H1 (cell line): ENCODE results near the gene DNAJC27. TPM values are rescaled to one million over a fixed set of nuclear protein-coding genes. Genes with fewer than 3 reads are reported as not detected.
A peak's percentile ranks its signal among the peaks of the same experiment; 100 is the strongest.

Experiments
- BACH1 ChIP-seq: IDR thresholded peaks from 2 replicates; pipeline ENCODE4 v1.6.1; 2012; ENCODE audit warnings: low read length, improper control_type of control experiment
- CBX8 ChIP-seq: fragments of 300-800, 300-1000 bp; sonication (generic); IDR thresholded peaks from 2 replicates; pipeline ENCODE4 v1.7.1; 2016; ENCODE audit warnings: low read depth, low read length, borderline replicate concordance
- CHD1 ChIP-seq: IDR thresholded peaks from 2 replicates; pipeline ENCODE4 v1.6.1; 2012; ENCODE audit warnings: low read depth, low read length, improper control_type of control experiment
- CHD2 ChIP-seq: IDR thresholded peaks from 2 replicates; pipeline ENCODE4 v1.6.1; 2012; ENCODE audit warnings: low read length, improper control_type of control experiment
- CTBP2 ChIP-seq: IDR thresholded peaks from 2 replicates; pipeline ENCODE4 v1.7.0; 2011; ENCODE audit warnings: borderline replicate concordance, mild to moderate bottlenecking, moderate library complexity, mixed read lengths, low read length; ENCODE audit not compliant: insufficient read depth, insufficient read length
- E2F6 ChIP-seq: IDR thresholded peaks from 2 replicates; pipeline ENCODE4 v1.6.1; 2012; ENCODE audit warnings: inconsistent platforms
- EP300 ChIP-seq, 2 experiments: IDR thresholded peaks; 1 replicate in 1 of 2; 2 replicates in 1 of 2; pipeline ENCODE4 v1.6.1; 2011 to 2012; ENCODE audit warnings: low read depth in 2 of 2, low read length in 2 of 2, mild to moderate bottlenecking in 2 of 2, borderline replicate concordance in 1 of 2, inconsistent platforms in 1 of 2, moderate library complexity in 1 of 2
- HDAC2 ChIP-seq, 2 experiments: fragments of 300-600 bp in 1 of 2; sonication (generic) in 1 of 2; IDR thresholded peaks; 2 replicates each; pipeline ENCODE4 v1.6.1; 2011 to 2012; ENCODE audit warnings: low read depth in 2 of 2, low read length in 2 of 2, mild to moderate bottlenecking in 2 of 2, moderate library complexity in 2 of 2, borderline replicate concordance in 1 of 2, inconsistent platforms in 1 of 2
- JUN ChIP-seq: IDR thresholded peaks from 2 replicates; pipeline ENCODE4 v1.6.1; 2011; ENCODE audit warnings: low read depth, mild to moderate bottlenecking, improper control_type of control experiment, low read length
- JUND ChIP-seq: IDR thresholded peaks from 2 replicates; pipeline ENCODE4 v1.6.1; 2011; ENCODE audit warnings: mild to moderate bottlenecking, improper control_type of control experiment, low read length
- KDM1A ChIP-seq: fragments of 200-600, 300-600 bp; sonication (generic); IDR thresholded peaks from 2 replicates; pipeline ENCODE4 v1.7.1; 2016; ENCODE audit warnings: mild to moderate bottlenecking, low read length, borderline replicate concordance
- KDM5A ChIP-seq: fragments of 200-600 bp; IDR thresholded peaks from 2 replicates; pipeline ENCODE4 v1.7.1; 2012; ENCODE audit warnings: mild to moderate bottlenecking, low read length, inconsistent platforms, mixed read lengths
- MAFK ChIP-seq: IDR thresholded peaks from 2 replicates; pipeline ENCODE4 v1.6.1; 2012; ENCODE audit warnings: low read depth, mild to moderate bottlenecking, improper control_type of control experiment, low read length
- MAX ChIP-seq: IDR thresholded peaks from 2 replicates; pipeline ENCODE4 v1.6.1; 2012; ENCODE audit warnings: inconsistent platforms
- NANOG ChIP-seq: IDR thresholded peaks from 2 replicates; pipeline ENCODE4 v1.6.1; 2011; ENCODE audit warnings: low read length, low read depth, mild to moderate bottlenecking, inconsistent platforms; ENCODE audit not compliant: insufficient read depth, poor library complexity, severe bottlenecking
- RBBP5 ChIP-seq: IDR thresholded peaks from 2 replicates; pipeline ENCODE4 v1.7.1; 2012; ENCODE audit warnings: low read depth, mild to moderate bottlenecking, inconsistent platforms, low read length, moderate library complexity, borderline replicate concordance
- RNF2 ChIP-seq: fragments of 200-900, 300-1000 bp; sonication (generic); IDR thresholded peaks from 2 replicates; pipeline ENCODE4 v1.7.1; 2016; ENCODE audit warnings: borderline replicate concordance, low read depth, mild to moderate bottlenecking, antibody characterized with exemption, low read length; ENCODE audit not compliant: poor library complexity, severe bottlenecking; ENCODE audit errors: missing control alignments
- RXRA ChIP-seq: IDR thresholded peaks from 2 replicates; pipeline ENCODE4 v1.6.1; 2011; ENCODE audit warnings: low read depth, mild to moderate bottlenecking, low read length, moderate library complexity; ENCODE audit not compliant: insufficient read depth
- SIX5 ChIP-seq: IDR thresholded peaks from 2 replicates; pipeline ENCODE4 v1.6.1; 2011; ENCODE audit warnings: mild to moderate bottlenecking, low read depth, low read length
- SP1 ChIP-seq: IDR thresholded peaks from 2 replicates; pipeline ENCODE4 v1.6.1; 2011; ENCODE audit warnings: low read depth, low read length
- TAF1 ChIP-seq: IDR thresholded peaks from 2 replicates; pipeline ENCODE4 v1.6.1; 2011; ENCODE audit warnings: mild to moderate bottlenecking, low read depth, low read length
- YY1 ChIP-seq: IDR thresholded peaks from 2 replicates; pipeline ENCODE4 v1.6.1; 2011; ENCODE audit warnings: low read depth, mild to moderate bottlenecking, low read length
- polyA plus RNA-seq, 7 experiments: library from polyadenylated mRNA; depleted of rRNA in 3 of 7; stranded (reverse) in 5 of 7; unstranded in 2 of 7; fragments of >200 nt in 5 of 7; fragments of 200-250 nt in 2 of 7; gene quantifications; 1 replicate in 5 of 7; 2 replicates in 1 of 7; 4 replicates in 1 of 7; pipeline versions ENCODE4 v1.2.1 to v1.2.3, GENCODE V29; 2011 to 2013; ENCODE audit warnings: missing spikeins in 2 of 7, mixed read lengths in 2 of 7
- total RNA-seq: library from RNA; stranded (reverse); fragmentation: NEBNext Ultra II Directional; extraction: Animal tissue kit (Norgen Biotek cat#: 25700); gene quantifications from 2 replicates; pipeline ENCODE4 v1.2.1, GENCODE V29; 2021

Gene DNAJC27
- total and polyA plus RNA-seq, 2 of the 8 experiments (the other 6 are each of a cell fraction or from before 2014, with no cell fraction given), result 1.4 to 4.5 TPM

- no peak for TF ChIP-seq CTBP2
- no peak for TF ChIP-seq SIX5
- TF ChIP-seq RXRA, result no peak
- 0 out of 2 replicates have a peak, but pooled peaks have one; percentile 65 for TF ChIP-seq RBBP5
- TF ChIP-seq KDM5A, result no peak
- no peak for TF ChIP-seq HDAC2 (IDR thresholded peaks at IDR 0.05; ENCODE audit: borderline replicate concordance in 1 of 2, low read depth in 2 of 2, low read length in 2 of 2)
- no peak for TF ChIP-seq NANOG
- TF ChIP-seq BACH1, result no peak
- peak; percentile 99 for TF ChIP-seq CHD2
- no peak for TF ChIP-seq RNF2
- TF ChIP-seq JUND, result peak; percentile 90
- no peak for TF ChIP-seq EP300 (IDR thresholded peaks at IDR 0.05; ENCODE audit: borderline replicate concordance in 1 of 2, low read depth in 2 of 2, low read length in 2 of 2)
- peak; percentile 79 for TF ChIP-seq SP1
- TF ChIP-seq CHD1, result no peak
- TF ChIP-seq E2F6, result peak; percentile 44
- TF ChIP-seq MAFK, result no peak
- TF ChIP-seq KDM1A, result no peak
- peak; percentile 80 for TF ChIP-seq MAX
- no peak for TF ChIP-seq JUN
- TF ChIP-seq CBX8, result no peak
- TF ChIP-seq YY1, result peak; percentile 32; the same call in 1 of the 2 replicates
- peak; percentile 81 for TF ChIP-seq TAF1
These were observed at the start of gene DNAJC27 (continued) for GRCh38 chr2:24971536-24972314.
